Panc1 (cell line): ENCODE data around the gene COMMD6. TPM values are rescaled to one million over a fixed set of nuclear protein-coding genes. Genes with fewer than 3 reads are reported as not detected.

Source experiments
- ATAC-seq: fragments of 200-7000 bp; cut with Tn5 transposase; 2 replicates; pipeline ENCODE4 v1.9.1; 2020; ENCODE audit warnings: mild to moderate bottlenecking, moderate library complexity
- BruUV-seq: library from RNA; stranded (reverse); fragments of 400-500 nt; replicated peaks from 2 replicates; lab custom pipeline; 2021; lab: Mats Ljungman, UMichigan
- CTCF ChIA-PET: fragments of 300-600 bp; sonication (Branson Sonifier 250); formaldehyde crosslinking; loops from one replicate; lab custom pipeline; 2022; ENCODE audit warnings: antibody characterized with exemption; lab: Charles Lee
- POLR2A ChIA-PET: fragments of 300-600 bp; sonication (Branson Sonifier 250); formaldehyde crosslinking; loops from one replicate; lab custom pipeline; 2022; ENCODE audit warnings: antibody characterized with exemption; lab: Charles Lee
- DNase-seq: peaks from one replicate; pipeline ENCODE4 v3.0.0-alpha.2; 2010; ENCODE audit warnings: low read depth, low spot score
- H3K27ac ChIP-seq: 2 replicates; pipeline ENCODE4 v1.5.1; 2011; ENCODE audit warnings: mild to moderate bottlenecking, low read length, inconsistent platforms
- H3K27me3 ChIP-seq: fragments of 200-500 bp; sonication (Bioruptor generic); 2 replicates; pipeline ENCODE4 v1.6.0; 2014; ENCODE audit warnings: low read length, inconsistent platforms; ENCODE audit not compliant: control insufficient read depth, insufficient read depth
- H3K36me3 ChIP-seq: fragments of 200-500 bp; sonication (Bioruptor generic); 2 replicates; pipeline ENCODE4 v1.5.1; 2014; ENCODE audit warnings: inconsistent platforms, mild to moderate bottlenecking, low read length, moderate library complexity; ENCODE audit not compliant: control insufficient read depth, insufficient read depth
- H3K4me1 ChIP-seq: 2 replicates; pipeline ENCODE4 v1.5.1; 2011; ENCODE audit warnings: inconsistent platforms, mild to moderate bottlenecking, low read length, moderate library complexity; ENCODE audit not compliant: control insufficient read depth, insufficient read depth
- H3K4me3 ChIP-seq, 2 experiments: 2 replicates each; pipeline ENCODE4 v1.5.1; 2011 to 2012; ENCODE audit warnings: low read depth in 2 of 2, low read length in 2 of 2, mild to moderate bottlenecking in 2 of 2, inconsistent platforms in 1 of 2, moderate library complexity in 1 of 2
- H3K9me3 ChIP-seq: fragments of 200-500 bp; sonication (Bioruptor generic); 2 replicates; pipeline ENCODE4 v1.5.1; 2014; ENCODE audit warnings: low read depth, mild to moderate bottlenecking, inconsistent platforms, low read length, moderate library complexity; ENCODE audit not compliant: control insufficient read depth, insufficient read depth
- CTCF ChIP-seq: fragments of 450-650 bp; IDR thresholded peaks from 2 replicates; pipeline ENCODE4 v1.5.1; 2017; ENCODE audit warnings: mild to moderate bottlenecking
- POLR2AphosphoS5 ChIP-seq: IDR thresholded peaks from 2 replicates; pipeline ENCODE4 v1.6.1; 2012; ENCODE audit warnings: mild to moderate bottlenecking, low read depth, low read length, moderate library complexity
- SIN3A ChIP-seq: IDR thresholded peaks from 2 replicates; pipeline ENCODE4 v1.6.1; 2012; ENCODE audit warnings: low read depth, mild to moderate bottlenecking, low read length, moderate library complexity, borderline replicate concordance; ENCODE audit not compliant: insufficient read depth
- TCF7L2 ChIP-seq: IDR thresholded peaks from 2 replicates; pipeline ENCODE4 v1.6.1; 2011; ENCODE audit warnings: mild to moderate bottlenecking, low read depth, low read length, inconsistent platforms
- in situ Hi-C: cut with HindIII; loops from 2 replicates; pipeline ENCODE4 v1.10.0; 2016; ENCODE audit warnings: low sequenced_read_pairs, low pct_unique_long_range_greater_than_20kb
- intact Hi-C: fragments of 100-400 bp; cut with micrococcal nuclease; formaldehyde crosslinking; loops from one replicate; pipeline ENCODE4 v1.10.0; 2022; ENCODE audit not compliant: unreplicated experiment
- total RNA-seq: library from RNA; stranded (reverse); gene quantifications from one replicate; pipeline ENCODE4 v1.2.1, GENCODE V29; 2021; ENCODE audit not compliant: unreplicated experiment
- TF ChIP-seq, protein P1 (sequence below), 2 experiments: IDR thresholded peaks; 2 replicates each; pipeline ENCODE4 v1.6.1; 2011 to 2012; ENCODE audit warnings: low read depth in 2 of 2, control low read depth in 1 of 2, low read length in 1 of 2, mild to moderate bottlenecking in 1 of 2, moderate library complexity in 1 of 2; ENCODE audit not compliant: insufficient read depth in 1 of 2

Gene COMMD6
- total RNA-seq, 1 experiment from 2014 or later, result 97.4 TPM

- Histone ChIP-seq H3K27me3 (no peaks in the 10 kb centered on the region), H3K4me1 (no peaks in the 10 kb centered on the region), H3K9me3 (no peaks in the 10 kb centered on the region), H3K27ac (no peak overlapping the region), H3K36me3 (no peaks in the 10 kb centered on the region), H3K4me3 (peak overlapping the region; percentile 54 to 66)
- ChIA-PET POLR2A (no interaction called here), CTCF (interaction anchor here (0.6 to 1.1 kb wide), 3 partner anchors 105 to 382 kb away, joined by 3 to 4 read pairs (median 3); no protein-coding TSS in a partner anchor)
- in situ Hi-C loops, result no loop called here
- no peak for DNase-seq
- intact Hi-C loops, result loop anchor here (5.0 to 10.0 kb wide), 2 partner anchors 63 to 109 kb away; partner anchors contain the start of gene UCHL3
- BruUV-seq, result no TSS peak
- ATAC-seq, result peak; percentile 68
- TF ChIP-seq POLR2AphosphoS5 (no peak), SIN3A (no peak), CTCF (no peak)
- TF ChIP-seq, protein P1, sequence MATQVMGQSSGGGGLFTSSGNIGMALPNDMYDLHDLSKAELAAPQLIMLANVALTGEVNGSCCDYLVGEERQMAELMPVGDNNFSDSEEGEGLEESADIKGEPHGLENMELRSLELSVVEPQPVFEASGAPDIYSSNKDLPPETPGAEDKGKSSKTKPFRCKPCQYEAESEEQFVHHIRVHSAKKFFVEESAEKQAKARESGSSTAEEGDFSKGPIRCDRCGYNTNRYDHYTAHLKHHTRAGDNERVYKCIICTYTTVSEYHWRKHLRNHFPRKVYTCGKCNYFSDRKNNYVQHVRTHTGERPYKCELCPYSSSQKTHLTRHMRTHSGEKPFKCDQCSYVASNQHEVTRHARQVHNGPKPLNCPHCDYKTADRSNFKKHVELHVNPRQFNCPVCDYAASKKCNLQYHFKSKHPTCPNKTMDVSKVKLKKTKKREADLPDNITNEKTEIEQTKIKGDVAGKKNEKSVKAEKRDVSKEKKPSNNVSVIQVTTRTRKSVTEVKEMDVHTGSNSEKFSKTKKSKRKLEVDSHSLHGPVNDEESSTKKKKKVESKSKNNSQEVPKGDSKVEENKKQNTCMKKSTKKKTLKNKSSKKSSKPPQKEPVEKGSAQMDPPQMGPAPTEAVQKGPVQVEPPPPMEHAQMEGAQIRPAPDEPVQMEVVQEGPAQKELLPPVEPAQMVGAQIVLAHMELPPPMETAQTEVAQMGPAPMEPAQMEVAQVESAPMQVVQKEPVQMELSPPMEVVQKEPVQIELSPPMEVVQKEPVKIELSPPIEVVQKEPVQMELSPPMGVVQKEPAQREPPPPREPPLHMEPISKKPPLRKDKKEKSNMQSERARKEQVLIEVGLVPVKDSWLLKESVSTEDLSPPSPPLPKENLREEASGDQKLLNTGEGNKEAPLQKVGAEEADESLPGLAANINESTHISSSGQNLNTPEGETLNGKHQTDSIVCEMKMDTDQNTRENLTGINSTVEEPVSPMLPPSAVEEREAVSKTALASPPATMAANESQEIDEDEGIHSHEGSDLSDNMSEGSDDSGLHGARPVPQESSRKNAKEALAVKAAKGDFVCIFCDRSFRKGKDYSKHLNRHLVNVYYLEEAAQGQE (IDR thresholded peaks at IDR 0.05; ENCODE audit: insufficient read depth in 1 of 2, low read depth in 2 of 2, low read length in 1 of 2), result no peak
Observed at GRCh38 chr13:75481176-75482069, 56.2 kb downstream of the COMMD6 start.

- intact Hi-C loops (loop anchor here (5.0 to 10.0 kb wide), 2 partner anchors 64 to 108 kb away; partner anchors contain the start of gene UCHL3), in situ Hi-C loops (no loop called here)
- DNase-seq (no peak), ATAC-seq (peak; percentile 22)
- CTCF ChIA-PET, result no interaction called here
- Histone ChIP-seq H3K4me1 (no peaks in the 10 kb centered on the region), H3K27me3 (no peaks in the 10 kb centered on the region), H3K9me3 (no peaks in the 10 kb centered on the region), H3K4me3 (peak overlapping the region; percentile 54 to 66), H3K27ac (no peak overlapping the region), H3K36me3 (no peaks in the 10 kb centered on the region)
- POLR2A ChIA-PET, result no interaction called here
- no TSS peak for BruUV-seq
- no peak for TF ChIP-seq POLR2AphosphoS5
- no peak for TF ChIP-seq TCF7L2
- TF ChIP-seq SIN3A, result no peak
- TF ChIP-seq CTCF, result no peak
- TF ChIP-seq, protein P1 (IDR thresholded peaks at IDR 0.05; ENCODE audit: insufficient read depth in 1 of 2, low read depth in 2 of 2, low read length in 1 of 2), result no peak
Observed at GRCh38 chr13:75480671-75481175, 56.9 kb downstream of the COMMD6 start.
